Measurements from ENCODE around the gene NEDD1. TPM values are rescaled to one million over a fixed set of nuclear protein-coding genes. Genes with fewer than 3 reads are reported as not detected.
A peak's percentile ranks its signal among the peaks of the same experiment; 100 is the strongest.

Gene NEDD1
- total RNA-seq, 1 experiment from 2014 or later = 17.2 TPM

DNA sequence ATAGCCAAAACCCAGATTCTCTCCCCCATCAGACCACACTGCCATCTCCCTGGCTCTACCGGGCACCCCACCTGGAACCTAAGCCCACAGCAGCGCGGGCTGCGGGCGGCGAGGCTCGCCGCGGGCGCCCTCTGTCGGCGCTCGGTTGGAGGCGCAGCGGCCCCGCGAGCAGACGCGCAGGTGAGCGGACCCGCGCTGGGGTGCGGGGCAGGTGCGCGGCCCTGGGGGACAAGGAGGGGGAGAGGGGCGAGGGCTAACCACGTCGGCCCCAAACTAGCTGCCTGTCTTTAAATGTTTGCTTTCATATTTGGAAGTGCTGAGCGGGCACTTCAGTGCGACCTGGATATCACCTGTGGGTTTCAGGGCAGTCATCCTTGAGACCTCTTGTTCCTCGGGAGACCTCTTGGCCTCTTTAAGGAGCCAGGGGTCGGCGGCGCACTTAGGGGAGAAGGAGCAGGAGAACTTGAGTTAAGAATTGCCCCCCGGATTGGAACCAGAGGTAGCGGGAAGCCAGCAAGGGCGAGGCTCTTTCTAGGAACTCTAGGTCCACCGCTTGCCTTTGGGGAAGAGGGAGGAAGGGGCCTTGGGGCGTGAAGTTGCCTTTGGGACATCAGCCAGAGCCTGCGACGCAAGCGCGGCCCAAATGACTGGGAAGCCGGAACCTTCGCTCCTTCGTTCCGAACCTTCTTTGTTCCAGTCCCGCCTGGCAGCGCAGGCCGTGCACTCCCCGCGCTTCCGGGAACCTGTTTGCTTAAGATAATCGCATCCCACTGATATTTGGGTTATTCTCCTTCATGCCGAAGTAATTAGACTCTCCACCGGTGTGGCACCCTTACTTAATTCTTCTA lies 78.7 kb downstream of the NEDD1 start:
- H3K4me1 Mint-ChIP-seq = peaks cover 48 to 55% of the 10 kb centered on the region in 2 experiments
- H3K9ac ChIP-seq (ENCODE audit: extremely low read depth, insufficient read length, low read length) = peak overlapping the region; percentile 49
- H3K4me3 Mint-ChIP-seq = peak overlapping the region; percentile 72 to 79
- no peak overlapping the region for H4K5ac ChIP-seq (ENCODE audit: insufficient read length, low read depth, low read length)
- H4K91ac ChIP-seq (ENCODE audit: insufficient read length, low read depth, low read length) = no peak overlapping the region
- H3K36me3 Mint-ChIP-seq (ENCODE audit: insufficient read depth in 1 of 3, low read depth in 3 of 3) = no peaks in the 10 kb centered on the region; a peak in 1 of 7 replicates
- peak overlapping the region; percentile 91 for H3K18ac ChIP-seq (ENCODE audit: insufficient read length, low read depth, low read length)
- peak; percentile 84 for DNase-seq
- no peak overlapping the region for H2BK5ac ChIP-seq (ENCODE audit: insufficient read length, low read length)
- WGBS (ENCODE audit: extremely low coverage, insufficient read length, low lambda C conversion rate) = no CpG with 5 or more reads among the region's 56 CpGs
- H3K27ac ChIP-seq (ENCODE audit: insufficient read length, low read depth, low read length) = no peak overlapping the region
- H2BK120ac ChIP-seq (ENCODE audit: low read depth, low read length, poor library complexity, severe bottlenecking) = no peak overlapping the region
- H4K20me1 ChIP-seq (ENCODE audit: control insufficient read depth, insufficient read depth, insufficient read length) = no peaks in the 10 kb centered on the region
- H3K4me2 ChIP-seq (ENCODE audit: insufficient read depth, insufficient read length, low read length) = peak overlapping the region; percentile 73
- H3K27ac Mint-ChIP-seq = no peak overlapping the region
- peak overlapping the region; percentile 85 for H2BK12ac ChIP-seq (ENCODE audit: insufficient read length, low read depth, low read length)
- H3K79me1 ChIP-seq (ENCODE audit: insufficient read depth, low read depth, low read length, poor library complexity, severe bottlenecking) = no peaks in the 10 kb centered on the region
- H3K23ac ChIP-seq (ENCODE audit: insufficient read length, low read depth, low read length) = no peak overlapping the region
- H3K27me3 ChIP-seq (ENCODE audit: insufficient read depth, low read length) = no peaks in the 10 kb centered on the region
- no peak overlapping the region for H3K56ac ChIP-seq (ENCODE audit: insufficient read length, low read depth, low read length)
- no peaks in the 10 kb centered on the region for H3K9me3 ChIP-seq (ENCODE audit: control insufficient read depth, low read depth, low read length)
- no peak overlapping the region for H3T11ph ChIP-seq (ENCODE audit: low read length)
- H3K79me2 ChIP-seq (ENCODE audit: insufficient read depth, low read length) = no peaks in the 10 kb centered on the region
- peaks cover 7% of the 10 kb centered on the region for H3K23me2 ChIP-seq (ENCODE audit: insufficient read length, low read depth, low read length, poor library complexity, severe bottlenecking)
- peaks cover 5% of the 10 kb centered on the region; the same call in 1 of the 2 replicates for H3K27me3 Mint-ChIP-seq (ENCODE audit: low read depth)
- H4K8ac ChIP-seq (replicated peaks; ENCODE audit: insufficient read length, low read depth, low read length) = no peak overlapping the region
- H2AK5ac ChIP-seq (ENCODE audit: insufficient read length, low read length) = no peak overlapping the region
- H2AFZ ChIP-seq (ENCODE audit: low read length) = peak overlapping the region; percentile 72
- peak overlapping the region; percentile 86 for H3K14ac ChIP-seq (ENCODE audit: insufficient read depth, low read length)
- H2BK15ac ChIP-seq (ENCODE audit: low read depth, low read length) = no peak overlapping the region
- H3K9me3 Mint-ChIP-seq = no peaks in the 10 kb centered on the region; a peak in 1 of 5 replicates
- no peak overlapping the region for H2BK20ac ChIP-seq (ENCODE audit: low read depth, low read length, poor library complexity, severe bottlenecking)
- H3K4me1 ChIP-seq (ENCODE audit: insufficient read depth, low read length) = no peaks in the 10 kb centered on the region
- TF ChIP-seq, protein P1, sequence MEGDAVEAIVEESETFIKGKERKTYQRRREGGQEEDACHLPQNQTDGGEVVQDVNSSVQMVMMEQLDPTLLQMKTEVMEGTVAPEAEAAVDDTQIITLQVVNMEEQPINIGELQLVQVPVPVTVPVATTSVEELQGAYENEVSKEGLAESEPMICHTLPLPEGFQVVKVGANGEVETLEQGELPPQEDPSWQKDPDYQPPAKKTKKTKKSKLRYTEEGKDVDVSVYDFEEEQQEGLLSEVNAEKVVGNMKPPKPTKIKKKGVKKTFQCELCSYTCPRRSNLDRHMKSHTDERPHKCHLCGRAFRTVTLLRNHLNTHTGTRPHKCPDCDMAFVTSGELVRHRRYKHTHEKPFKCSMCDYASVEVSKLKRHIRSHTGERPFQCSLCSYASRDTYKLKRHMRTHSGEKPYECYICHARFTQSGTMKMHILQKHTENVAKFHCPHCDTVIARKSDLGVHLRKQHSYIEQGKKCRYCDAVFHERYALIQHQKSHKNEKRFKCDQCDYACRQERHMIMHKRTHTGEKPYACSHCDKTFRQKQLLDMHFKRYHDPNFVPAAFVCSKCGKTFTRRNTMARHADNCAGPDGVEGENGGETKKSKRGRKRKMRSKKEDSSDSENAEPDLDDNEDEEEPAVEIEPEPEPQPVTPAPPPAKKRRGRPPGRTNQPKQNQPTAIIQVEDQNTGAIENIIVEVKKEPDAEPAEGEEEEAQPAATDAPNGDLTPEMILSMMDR (conservative IDR thresholded peaks at IDR 0.05) = peak; percentile 92
- H3K4ac ChIP-seq (ENCODE audit: low read depth, low read length) = no peak overlapping the region

Measured in H9 (cell line).